Activated T-cell treated with anti-CD3 and anti-CD28 coated beads for 24 hours (primary cell): ENCODE results near the gene KIR2DL4.
"Not testable (repeated sequence)": the region's sequence is repeated elsewhere in the genome, so short reads cannot be mapped to it uniquely, and the experiment has no call there.

Experiments used
- DNase-seq: peaks from one replicate; pipeline ENCODE4 v3.0.0-alpha.2; 2020; ENCODE audit warnings: low read depth

KIR2DL4 gene

GRCh38 chr19:54803410-54803809, at the start of gene KIR2DL4:
Gene KIR2DL4 (plus strand): TSS chr19:54803610. CDS start chr19:54803652, 42 bp downstream.
- DNase-seq: no peak

DNA sequence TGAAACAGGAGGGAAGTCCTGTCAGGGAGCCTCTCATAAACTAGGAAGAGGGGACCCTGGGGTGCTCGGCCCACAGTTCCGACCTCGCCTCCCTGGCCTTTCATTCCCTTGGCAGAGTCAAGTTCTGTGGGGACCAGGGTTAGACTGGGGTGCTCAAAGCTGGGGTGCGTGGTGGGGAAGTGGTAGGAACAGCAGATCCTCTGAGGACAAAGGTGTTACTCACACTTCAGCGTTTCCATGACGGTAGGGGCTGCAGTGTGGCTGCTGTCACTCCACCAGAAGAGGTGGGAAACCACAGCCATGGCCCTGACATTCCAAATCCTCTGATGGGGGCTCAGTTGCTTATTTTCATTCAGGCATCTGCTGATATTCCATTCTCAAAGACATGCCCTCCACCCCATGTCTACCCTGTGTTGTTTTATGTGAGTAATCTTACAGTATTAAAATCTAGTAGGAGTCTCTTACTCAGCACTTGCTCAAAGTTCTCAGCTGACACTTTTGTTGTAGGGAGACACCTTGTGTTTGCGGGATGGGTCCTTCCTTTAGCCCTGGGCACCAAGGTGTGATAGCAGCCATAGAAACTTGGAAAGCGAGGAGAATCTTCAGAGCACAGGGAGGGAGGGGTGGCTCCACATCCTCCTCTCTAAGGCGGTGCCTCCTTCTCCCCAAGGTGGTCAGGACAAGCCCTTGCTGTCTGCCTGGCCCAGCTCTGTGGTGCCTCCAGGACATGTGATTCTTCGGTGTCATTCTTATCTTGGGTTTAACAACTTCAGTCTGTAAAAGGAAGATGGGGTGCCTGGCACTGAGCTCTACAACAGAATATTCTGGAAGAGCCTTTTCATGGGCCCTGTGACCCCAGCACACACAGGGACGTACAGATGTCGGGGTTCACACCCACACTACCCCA, 47.0 kb upstream of the KIR2DL4 start:
- DNase-seq: not testable (repeated sequence)

GRCh38 chr19:54758577-54758976, 44.8 kb upstream of the KIR2DL4 start:
- not testable (repeated sequence) for DNase-seq

GRCh38 chr19:54764219-54764618, 39.2 kb upstream of the KIR2DL4 start:
- DNase-seq: not testable (repeated sequence)

- DNase-seq: not testable (repeated sequence)
Measured at GRCh38 chr19:54766464-54766863, 36.9 kb upstream of the KIR2DL4 start.

GRCh38 chr19:54769646-54770045, 33.8 kb upstream of the KIR2DL4 start, which contains the start of gene KIR2DL1:
Gene KIR2DL1 (plus strand): TSS chr19:54769793. CDS start chr19:54769851, 58 bp downstream.
- DNase-seq: not testable (repeated sequence)

DNA sequence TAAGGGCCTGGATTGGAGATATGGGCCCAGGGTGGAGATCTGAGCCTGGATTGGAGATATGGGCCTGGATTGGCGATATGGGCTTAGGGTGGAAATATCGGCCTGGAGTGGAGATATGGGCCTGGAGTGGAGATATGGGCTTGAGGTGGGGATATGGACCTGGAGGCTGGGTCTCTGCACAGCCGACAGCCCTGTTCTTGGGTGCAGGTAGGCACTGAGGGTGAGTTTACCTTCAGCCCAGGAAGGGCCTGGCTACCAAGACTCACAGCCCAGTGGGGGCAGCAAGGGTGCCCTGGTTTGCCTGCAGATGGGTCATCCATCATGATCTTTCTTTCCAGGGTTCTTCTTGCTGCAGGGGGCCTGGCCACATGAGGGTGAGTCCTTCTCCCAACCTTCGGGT, 32.9 kb upstream of the KIR2DL4 start:
- DNase-seq: not testable (repeated sequence)

GRCh38 chr19:54771018-54771960, 32.1 kb upstream of the KIR2DL4 start:
- not testable (repeated sequence) for DNase-seq

DNA sequence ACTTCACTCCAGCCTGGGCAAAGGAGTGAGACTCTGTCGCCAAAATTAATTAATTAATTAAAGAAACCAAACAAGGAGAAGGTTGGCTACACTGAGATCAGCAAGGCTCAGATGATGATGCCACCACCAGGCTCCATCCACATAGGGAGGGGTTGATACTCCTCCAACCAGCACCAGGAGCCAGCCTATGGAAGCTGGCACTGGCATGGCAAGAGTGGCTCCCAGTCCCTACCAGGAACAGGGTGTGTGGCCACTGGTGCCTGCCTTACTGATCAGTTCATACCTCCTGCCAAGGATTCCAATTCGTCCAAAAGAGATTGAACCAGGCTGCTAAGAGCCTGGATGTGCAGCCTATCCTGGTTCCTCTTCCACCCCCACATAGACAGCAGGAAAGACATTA, 30.7 kb upstream of the KIR2DL4 start:
- not testable (repeated sequence) for DNase-seq

DNA sequence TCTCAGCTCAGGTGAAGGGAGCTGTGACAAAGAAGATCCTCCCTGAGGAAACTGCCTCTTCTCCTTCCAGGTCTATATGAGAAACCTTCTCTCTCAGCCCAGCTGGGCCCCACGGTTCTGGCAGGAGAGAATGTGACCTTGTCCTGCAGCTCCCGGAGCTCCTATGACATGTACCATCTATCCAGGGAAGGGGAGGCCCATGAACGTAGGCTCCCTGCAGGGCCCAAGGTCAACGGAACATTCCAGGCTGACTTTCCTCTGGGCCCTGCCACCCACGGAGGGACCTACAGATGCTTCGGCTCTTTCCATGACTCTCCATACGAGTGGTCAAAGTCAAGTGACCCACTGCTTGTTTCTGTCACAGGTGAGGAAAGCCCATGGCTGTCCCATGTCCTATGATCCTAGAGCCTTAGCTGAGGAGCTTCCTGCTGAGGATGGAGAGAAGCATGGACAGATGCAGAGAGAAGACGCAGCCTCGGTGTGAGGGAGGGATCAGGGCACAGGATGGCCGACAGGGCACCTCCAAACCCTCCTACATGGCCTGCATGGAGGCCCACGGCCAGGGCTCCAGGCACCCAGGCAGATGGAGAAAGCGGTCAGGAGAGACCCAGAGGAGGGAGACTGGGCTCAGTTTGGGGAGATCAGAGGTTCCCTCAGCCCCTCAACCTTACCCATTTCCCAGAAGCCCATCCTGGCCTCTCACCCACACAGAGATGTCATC, 28.2 kb upstream of the KIR2DL4 start:
- DNase-seq: not testable (repeated sequence)

DNA sequence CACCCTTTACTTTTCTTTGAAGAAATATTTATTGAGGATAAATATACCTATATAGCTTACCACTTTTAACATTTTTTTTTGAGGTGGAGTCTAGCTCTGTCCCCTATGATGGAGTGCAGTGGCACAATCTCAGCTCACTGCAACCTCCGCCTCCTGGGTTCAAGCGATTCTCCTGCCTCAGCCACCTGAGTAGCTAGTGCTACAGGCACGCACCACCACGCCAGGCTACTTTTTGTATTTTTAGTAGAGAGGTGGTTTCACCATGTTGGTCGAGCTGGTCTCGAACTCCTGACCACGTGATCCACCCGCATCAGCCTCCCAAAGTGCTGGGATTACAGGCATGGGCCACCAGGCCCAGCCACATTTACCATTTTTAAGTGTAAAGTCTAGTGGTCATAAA, 27.6 kb upstream of the KIR2DL4 start:
- not testable (repeated sequence) for DNase-seq

DNA sequence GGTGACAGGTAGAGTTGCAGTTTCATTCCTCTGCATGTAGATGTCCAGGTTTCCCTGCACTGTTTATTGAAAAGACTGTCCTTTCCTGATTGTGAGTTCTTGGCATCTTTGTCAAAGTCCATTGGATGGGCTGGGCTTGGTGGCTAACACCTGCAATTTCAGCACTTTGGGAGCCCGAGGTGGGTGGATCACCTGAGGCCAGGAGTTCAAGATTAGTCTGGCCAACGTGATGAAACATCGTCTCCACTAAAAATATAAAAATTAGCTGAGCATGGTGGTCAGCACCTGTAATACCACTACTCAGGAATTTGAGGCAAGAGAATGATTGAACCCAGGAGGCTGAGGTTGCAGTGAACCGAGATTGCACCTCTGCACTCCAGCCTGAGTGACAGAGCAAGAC, 25.6 kb upstream of the KIR2DL4 start:
- DNase-seq: not testable (repeated sequence)

DNA sequence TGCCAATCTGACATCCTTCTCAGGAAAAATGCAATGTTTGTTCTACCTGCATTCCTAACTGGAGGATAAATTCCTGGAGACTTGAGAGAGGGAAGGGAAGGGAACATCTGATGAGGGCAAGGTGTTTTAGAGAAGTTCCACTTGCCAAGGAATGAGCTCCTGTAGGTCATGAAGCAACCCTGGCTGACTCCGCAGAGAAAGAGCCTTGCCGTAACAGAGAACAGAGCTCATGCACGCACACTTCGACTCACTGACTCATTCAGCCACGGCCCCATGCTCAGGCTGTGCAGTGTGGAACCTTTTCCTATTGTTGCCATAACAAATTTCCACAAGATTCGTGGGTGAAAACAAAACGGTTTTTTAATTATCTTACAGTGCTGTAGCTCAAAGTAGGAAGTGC, 24.5 kb upstream of the KIR2DL4 start:
- not testable (repeated sequence) for DNase-seq

DNA sequence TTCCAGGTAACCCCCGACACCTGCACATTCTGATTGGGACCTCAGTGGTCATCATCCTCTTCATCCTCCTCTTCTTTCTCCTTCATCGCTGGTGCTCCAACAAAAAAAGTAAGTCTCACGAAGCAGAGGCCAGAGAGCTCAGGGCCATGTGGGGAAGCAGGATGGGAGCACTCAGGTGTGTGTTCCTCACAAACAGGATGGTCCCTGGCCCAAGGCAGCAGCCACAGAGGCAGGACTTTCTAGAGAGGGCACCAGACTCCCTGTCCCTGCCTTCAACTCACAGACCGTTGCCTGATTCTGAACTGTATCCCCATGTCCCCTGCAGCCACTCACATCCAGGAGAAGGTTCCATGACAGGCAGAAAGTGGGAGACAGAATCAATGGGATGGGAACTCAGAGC, 20.5 kb upstream of the KIR2DL4 start:
- not testable (repeated sequence) for DNase-seq

GRCh38 chr19:54786091-54786723, 17.2 kb upstream of the KIR2DL4 start:
- DNase-seq: not testable (repeated sequence)

DNA sequence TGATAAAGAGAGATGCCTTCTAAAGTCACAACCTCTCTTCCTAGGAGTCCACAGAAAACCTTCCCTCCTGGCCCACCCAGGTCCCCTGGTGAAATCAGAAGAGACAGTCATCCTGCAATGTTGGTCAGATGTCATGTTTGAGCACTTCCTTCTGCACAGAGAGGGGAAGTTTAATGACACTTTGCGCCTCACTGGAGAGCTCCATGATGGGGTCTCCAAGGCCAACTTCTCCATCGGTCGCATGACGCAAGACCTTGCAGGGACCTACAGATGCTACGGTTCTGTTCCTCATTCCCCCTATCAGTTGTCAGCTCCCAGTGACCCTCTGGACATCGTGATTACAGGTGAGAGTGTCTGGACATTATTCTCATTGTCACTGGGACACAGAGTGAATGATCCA, 15.3 kb upstream of the KIR2DL4 start:
- not testable (repeated sequence) for DNase-seq

- no peak for DNase-seq
Measured at GRCh38 chr19:54790711-54791110, 12.7 kb upstream of the KIR2DL4 start.

DNA sequence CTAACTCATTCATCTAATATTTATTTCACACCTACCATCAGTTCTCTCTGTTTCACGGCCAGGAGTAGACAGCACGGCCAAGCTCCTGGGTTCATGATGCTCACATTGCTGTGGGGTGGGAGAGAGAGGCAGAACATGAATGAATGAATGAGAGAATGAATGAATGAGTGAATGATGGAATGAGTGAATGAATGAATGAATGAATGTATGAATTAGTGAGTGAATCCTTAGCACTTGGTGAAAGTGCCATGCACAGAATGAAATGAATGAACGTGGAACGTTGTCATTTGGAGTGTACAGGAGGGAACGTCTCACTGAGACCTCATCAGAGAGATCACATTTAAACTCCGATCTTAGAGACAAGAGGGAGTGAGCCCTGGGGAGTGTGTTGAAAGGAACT, 11.9 kb upstream of the KIR2DL4 start:
- DNase-seq: no peak

- no peak for DNase-seq
Measured at GRCh38 chr19:54792814-54793213, 10.6 kb upstream of the KIR2DL4 start.

- no peak for DNase-seq
Measured at GRCh38 chr19:54795758-54796157, 7.7 kb upstream of the KIR2DL4 start.

DNA sequence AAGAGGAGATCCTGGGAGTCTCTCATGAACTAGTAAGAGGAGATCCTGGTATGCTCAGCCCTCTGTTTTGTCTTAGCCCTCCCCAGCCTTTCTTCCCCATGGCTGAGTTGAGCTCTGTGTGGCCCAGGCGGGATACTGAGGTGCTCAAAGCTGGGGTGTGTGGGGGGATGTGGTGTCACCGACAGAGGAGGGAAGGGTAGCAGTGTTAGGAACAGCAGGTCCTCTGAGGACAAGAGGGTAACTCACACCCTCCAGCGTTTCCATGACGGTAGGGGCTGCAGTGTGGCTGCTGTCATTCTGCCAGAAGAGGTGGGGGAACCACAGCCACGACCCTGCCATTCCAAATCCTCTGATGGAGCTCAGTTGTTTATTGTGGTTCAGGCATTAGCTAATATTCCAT, 691 bp downstream of the KIR2DL4 start:
- DNase-seq: no peak
